Upper lobe of right lung (tissue), 1 donor: ENCODE measurements around the gene SCT. TPM values are rescaled to one million over a fixed set of nuclear protein-coding genes. Genes with fewer than 3 reads are reported as not detected.

ENCODE experiments used
- ATAC-seq: fragments of 200-7000 bp; cut with Tn5 transposase; one replicate; pipeline ENCODE4 v1.9.1; 2020; ENCODE audit warnings: mild to moderate bottlenecking, moderate library complexity
- DNase-seq: peaks from one replicate; pipeline ENCODE4 v3.0.0-alpha.2; 2020
- H3K27ac ChIP-seq: fragments of 200-600 bp; one replicate; pipeline ENCODE4 v1.8.0; 2022
- H3K27me3 ChIP-seq: fragments of 200-600 bp; one replicate; pipeline ENCODE4 v1.8.0; 2022; ENCODE audit warnings: mild to moderate bottlenecking
- H3K36me3 ChIP-seq: fragments of 200-600 bp; one replicate; pipeline ENCODE4 v1.8.0; 2022
- H3K4me1 ChIP-seq: fragments of 200-600 bp; one replicate; pipeline ENCODE4 v1.8.0; 2022
- H3K4me3 ChIP-seq: fragments of 200-600 bp; one replicate; pipeline ENCODE4 v1.8.0; 2022; ENCODE audit warnings: mild to moderate bottlenecking
- H3K9me3 ChIP-seq: fragments of 200-600 bp; one replicate; pipeline ENCODE4 v1.8.0; 2022
- CTCF ChIP-seq: fragments of 200-600 bp; IDR thresholded peaks from one replicate; pipeline ENCODE4 v1.8.0; 2022; ENCODE audit warnings: antibody characterized with exemption
- intact Hi-C: fragments of 100-400 bp; cut with DNase I; formaldehyde crosslinking; loops from one replicate; pipeline ENCODE4 v1.11.0; 2022
- total RNA-seq: library from RNA; stranded (reverse); fragmentation: NEBNext Ultra II Directional; extraction: Animal tissue kit (Norgen Biotek cat#: 25700); gene quantifications from one replicate; pipeline ENCODE4 v1.2.1, GENCODE V29; 2021
- donor health status: DM: no; HTN: yes; CAD: no; lungs with severe emphysema.

SCT gene
- total RNA-seq, 1 donor from 2014 or later, result not detected

GRCh38 chr11:640021-640706 lies 13.2 kb upstream of the SCT start:
- Histone ChIP-seq H3K27me3 (peaks cover 24% of the 10 kb centered on the region), H3K27ac (no peak overlapping the region), H3K4me1 (peaks cover 4% of the 10 kb centered on the region), H3K9me3 (no peaks in the 10 kb centered on the region), H3K4me3 (no peak overlapping the region), H3K36me3 (peaks cover 12% of the 10 kb centered on the region)
- TF ChIP-seq CTCF, result no peak
- intact Hi-C loops, result no loop called here
- DNase-seq (no peak), ATAC-seq (no peak)

GRCh38 chr11:639332-639955 lies 12.5 kb upstream of the SCT start:
- ATAC-seq, result no peak
- no peak for DNase-seq
- Histone ChIP-seq H3K27me3 (peaks cover 24% of the 10 kb centered on the region), H3K9me3 (no peaks in the 10 kb centered on the region), H3K4me1 (peaks cover 4% of the 10 kb centered on the region), H3K4me3 (no peak overlapping the region), H3K27ac (no peak overlapping the region), H3K36me3 (peaks cover 10% of the 10 kb centered on the region)
- TF ChIP-seq CTCF, result no peak
- intact Hi-C loops, result no loop called here

GRCh38 chr11:638631-639331 lies 11.8 kb upstream of the SCT start:
- H3K4me3 ChIP-seq, result no peak overlapping the region
- peaks cover 4% of the 10 kb centered on the region for H3K4me1 ChIP-seq
- no peak for TF ChIP-seq CTCF
- DNase-seq (no peak), ATAC-seq (no peak)
- intact Hi-C loops, result no loop called here
- H3K36me3 ChIP-seq, result peaks cover 4% of the 10 kb centered on the region
- H3K27me3 ChIP-seq, result peaks cover 24% of the 10 kb centered on the region
- no peaks in the 10 kb centered on the region for H3K9me3 ChIP-seq
- H3K27ac ChIP-seq, result no peak overlapping the region

- Histone ChIP-seq H3K9me3 (no peaks in the 10 kb centered on the region), H3K36me3 (no peaks in the 10 kb centered on the region), H3K4me1 (peaks cover 4% of the 10 kb centered on the region), H3K27me3 (peaks cover 24% of the 10 kb centered on the region), H3K4me3 (no peak overlapping the region), H3K27ac (no peak overlapping the region)
- intact Hi-C loops, result no loop called here
- ATAC-seq (no peak), DNase-seq (no peak)
- TF ChIP-seq CTCF, result no peak
These were observed 10.9 kb upstream of the SCT start for GRCh38 chr11:637593-638521.

GRCh38 chr11:637333-637592 lies 10.3 kb upstream of the SCT start:
- Histone ChIP-seq H3K27me3 (peaks cover 24% of the 10 kb centered on the region), H3K4me3 (no peak overlapping the region), H3K4me1 (peaks cover 4% of the 10 kb centered on the region), H3K9me3 (no peaks in the 10 kb centered on the region), H3K27ac (no peak overlapping the region), H3K36me3 (no peaks in the 10 kb centered on the region)
- no peak for ATAC-seq
- no peak for TF ChIP-seq CTCF
- intact Hi-C loops, result no loop called here
- no peak for DNase-seq
